ENCODE results near the gene VSX1. TPM values are rescaled to one million over a fixed set of nuclear protein-coding genes. Genes with fewer than 3 reads are reported as not detected.

Gene VSX1
- total RNA-seq (2014; rRNA removed; shearing (Covaris generic)) = not detected in 2 replicates

DNA sequence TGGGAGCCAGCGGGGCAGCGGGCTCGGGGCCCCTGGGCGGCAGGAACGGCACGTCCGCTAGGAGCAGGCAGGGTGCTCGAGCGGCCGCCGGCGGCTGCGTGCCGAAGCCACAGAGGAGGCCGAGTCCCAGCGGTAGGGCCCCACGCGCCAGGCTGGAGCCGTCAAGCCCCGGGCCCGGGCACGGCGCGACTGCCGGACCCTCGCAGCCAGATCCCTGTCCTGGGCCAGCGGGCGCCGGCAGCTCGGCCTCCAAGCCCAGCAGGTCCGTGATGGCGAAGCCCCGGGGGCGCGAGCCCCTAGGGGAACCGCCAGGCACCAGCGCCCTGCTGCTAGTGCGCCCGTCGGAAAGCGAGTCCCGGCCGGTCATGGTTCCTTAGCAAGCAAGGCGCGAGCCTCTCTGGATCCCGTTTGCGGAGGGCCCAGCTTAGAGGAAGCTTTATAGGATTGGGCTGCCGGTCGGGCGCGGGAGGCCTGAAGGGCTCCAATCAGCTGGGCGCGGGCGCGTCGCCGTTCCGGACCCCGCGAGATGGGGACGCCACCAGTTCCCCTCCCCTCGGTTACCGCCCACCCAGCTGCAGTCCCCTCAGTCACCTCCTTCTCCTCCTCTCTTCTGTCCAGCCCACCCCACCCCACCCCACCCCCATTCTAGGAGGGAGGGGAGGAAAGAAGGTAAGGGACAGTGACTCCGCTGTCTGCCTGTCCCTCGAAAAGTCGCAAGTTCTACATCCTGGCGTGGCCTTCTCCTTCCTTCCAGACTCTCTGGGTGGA lies at the start of gene VSX1:
VSX1 (minus strand) TSS at position 412 of the 768 bp plus-strand sequence; CDS start at position 367, 45 bp downstream.
- peaks cover 76% of the 10 kb centered on the region for H3K27me3 ChIP-seq (replicated peaks)
- peak in 1 of 2 experiments; percentile 41 for DNase-seq (ENCODE audit: low read depth in 1 of 2, low spot score in 2 of 2)
- peaks cover 19% of the 10 kb centered on the region for H3K4me1 ChIP-seq (replicated peaks)
- H3K36me3 ChIP-seq = no peaks in the 10 kb centered on the region
- no peak within 1 kb of the TSS for H3K27ac ChIP-seq
- H3K4me3 ChIP-seq = no peak within 1 kb of the TSS
- H3K9me3 ChIP-seq (replicated peaks) = peaks cover 18% of the 10 kb centered on the region

DNA sequence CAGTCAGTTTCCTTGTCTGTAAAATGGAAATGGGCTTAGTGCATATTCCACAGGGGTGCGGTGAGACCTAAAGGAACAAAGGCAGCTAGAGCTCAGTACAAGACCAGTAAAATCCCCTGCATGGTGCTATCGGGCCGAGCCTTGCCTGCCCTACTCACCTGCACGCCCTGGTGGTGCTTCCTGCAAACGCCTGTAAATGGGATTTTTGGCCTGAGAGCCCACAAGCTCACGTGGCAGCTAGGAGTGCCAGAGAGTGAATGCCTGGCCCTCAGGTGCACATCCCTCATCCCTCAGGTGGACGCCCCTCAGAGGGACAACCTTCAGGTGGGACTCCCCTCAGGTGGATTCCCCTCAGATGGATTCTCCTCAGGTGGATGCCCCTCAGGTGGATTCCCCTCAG lies 48.0 kb upstream of the VSX1 start:
- no peaks in the 10 kb centered on the region for H3K4me1 ChIP-seq (replicated peaks)
- H3K9me3 ChIP-seq (replicated peaks) = no peaks in the 10 kb centered on the region
- DNase-seq (ENCODE audit: low read depth in 1 of 2, low spot score in 2 of 2) = no peak
- H3K4me3 ChIP-seq = no peak overlapping the region
- no peak overlapping the region for H3K27ac ChIP-seq
- no peaks in the 10 kb centered on the region for H3K36me3 ChIP-seq
- no peaks in the 10 kb centered on the region for H3K27me3 ChIP-seq (replicated peaks)

DNA sequence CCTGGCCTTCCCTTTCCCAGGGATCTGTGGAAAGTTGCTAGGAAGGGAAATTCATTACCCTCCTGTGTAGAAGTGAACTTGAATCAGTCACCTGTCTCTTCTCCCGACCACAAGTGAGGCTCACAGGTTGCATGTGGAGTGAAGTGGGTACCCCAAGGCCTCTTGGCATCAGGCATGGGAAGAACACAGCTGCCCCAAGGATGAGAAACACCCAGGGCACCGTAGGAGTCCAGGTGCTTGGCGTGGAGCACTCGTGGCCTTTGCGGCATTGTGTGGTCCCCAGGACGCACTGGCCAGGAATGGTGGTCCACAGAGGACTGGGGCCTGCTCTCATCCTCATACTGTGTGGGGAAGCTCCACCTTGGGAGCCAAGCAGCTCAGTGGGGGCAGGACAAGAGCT lies 47.5 kb upstream of the VSX1 start:
- Histone ChIP-seq H3K4me1 (replicated peaks) (no peaks in the 10 kb centered on the region), H3K27ac (no peak overlapping the region), H3K4me3 (no peak overlapping the region), H3K36me3 (no peaks in the 10 kb centered on the region), H3K9me3 (replicated peaks) (no peaks in the 10 kb centered on the region), H3K27me3 (replicated peaks) (no peaks in the 10 kb centered on the region)
- DNase-seq (ENCODE audit: low read depth in 1 of 2, low spot score in 2 of 2) = no peak

DNA sequence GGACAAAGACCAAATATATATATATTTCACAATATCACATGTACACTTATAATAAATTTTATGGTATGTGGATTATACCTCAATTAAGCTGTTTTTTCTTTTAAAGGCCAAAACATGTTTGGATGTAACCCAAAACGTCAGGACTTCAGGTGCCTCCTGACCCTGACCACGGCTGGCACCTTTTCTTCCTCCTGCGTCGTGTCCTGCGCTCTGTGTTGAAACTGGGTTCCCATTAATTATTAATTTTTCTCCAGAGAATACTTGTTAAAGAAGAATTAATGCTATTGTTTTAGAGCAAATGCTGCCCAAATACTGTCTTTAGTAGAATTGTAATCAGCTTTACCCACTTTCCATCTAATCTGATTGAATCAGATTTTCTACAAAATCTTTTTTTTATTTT lies 46.7 kb upstream of the VSX1 start:
- no peaks in the 10 kb centered on the region for H3K27me3 ChIP-seq (replicated peaks)
- H3K9me3 ChIP-seq (replicated peaks) = no peaks in the 10 kb centered on the region
- H3K36me3 ChIP-seq = no peaks in the 10 kb centered on the region
- H3K4me3 ChIP-seq = no peak overlapping the region
- no peaks in the 10 kb centered on the region for H3K4me1 ChIP-seq (replicated peaks)
- no peak for DNase-seq (ENCODE audit: low read depth in 1 of 2, low spot score in 2 of 2)
- no peak overlapping the region for H3K27ac ChIP-seq

DNA sequence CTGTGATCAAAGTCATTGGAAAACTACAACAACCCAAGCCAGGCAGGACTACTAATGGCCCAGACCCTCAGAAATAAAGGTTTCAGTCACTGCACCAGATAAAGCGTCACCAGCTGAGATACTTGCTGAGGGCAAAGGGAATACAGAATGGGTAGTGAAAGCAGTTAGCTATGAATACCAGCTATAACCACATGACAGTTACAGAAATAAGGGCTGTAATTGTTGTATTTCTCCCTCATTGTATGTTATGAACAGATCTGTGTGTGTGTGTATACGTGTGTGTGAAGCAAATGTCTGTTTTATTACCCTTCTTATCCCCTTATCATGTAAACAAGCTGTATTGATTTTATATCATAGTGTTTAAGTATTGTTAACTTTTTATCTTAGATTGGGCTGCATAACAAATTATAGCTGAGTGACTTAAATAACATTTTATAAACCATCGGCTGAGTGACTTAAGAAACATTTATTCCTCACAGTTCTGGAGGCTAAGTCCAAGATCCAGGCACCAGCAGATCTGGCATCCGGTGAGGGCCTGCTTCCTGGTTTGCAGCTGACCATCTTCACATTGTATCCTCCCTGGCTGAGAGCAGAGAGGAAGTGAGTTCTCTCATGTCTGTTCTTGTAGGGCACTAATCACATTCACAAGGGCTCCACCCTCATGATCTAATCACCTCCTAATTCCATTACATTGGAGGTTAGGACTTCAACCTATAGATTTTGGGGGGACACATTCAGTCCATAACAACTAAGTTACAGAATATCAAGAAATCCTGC lies 46.0 kb upstream of the VSX1 start:
- no peak overlapping the region for H3K4me3 ChIP-seq
- H3K9me3 ChIP-seq (replicated peaks) = no peaks in the 10 kb centered on the region
- no peaks in the 10 kb centered on the region for H3K4me1 ChIP-seq (replicated peaks)
- H3K27me3 ChIP-seq (replicated peaks) = no peaks in the 10 kb centered on the region
- no peak for DNase-seq (ENCODE audit: low read depth in 1 of 2, low spot score in 2 of 2)
- H3K27ac ChIP-seq = no peak overlapping the region
- H3K36me3 ChIP-seq = no peaks in the 10 kb centered on the region

DNA sequence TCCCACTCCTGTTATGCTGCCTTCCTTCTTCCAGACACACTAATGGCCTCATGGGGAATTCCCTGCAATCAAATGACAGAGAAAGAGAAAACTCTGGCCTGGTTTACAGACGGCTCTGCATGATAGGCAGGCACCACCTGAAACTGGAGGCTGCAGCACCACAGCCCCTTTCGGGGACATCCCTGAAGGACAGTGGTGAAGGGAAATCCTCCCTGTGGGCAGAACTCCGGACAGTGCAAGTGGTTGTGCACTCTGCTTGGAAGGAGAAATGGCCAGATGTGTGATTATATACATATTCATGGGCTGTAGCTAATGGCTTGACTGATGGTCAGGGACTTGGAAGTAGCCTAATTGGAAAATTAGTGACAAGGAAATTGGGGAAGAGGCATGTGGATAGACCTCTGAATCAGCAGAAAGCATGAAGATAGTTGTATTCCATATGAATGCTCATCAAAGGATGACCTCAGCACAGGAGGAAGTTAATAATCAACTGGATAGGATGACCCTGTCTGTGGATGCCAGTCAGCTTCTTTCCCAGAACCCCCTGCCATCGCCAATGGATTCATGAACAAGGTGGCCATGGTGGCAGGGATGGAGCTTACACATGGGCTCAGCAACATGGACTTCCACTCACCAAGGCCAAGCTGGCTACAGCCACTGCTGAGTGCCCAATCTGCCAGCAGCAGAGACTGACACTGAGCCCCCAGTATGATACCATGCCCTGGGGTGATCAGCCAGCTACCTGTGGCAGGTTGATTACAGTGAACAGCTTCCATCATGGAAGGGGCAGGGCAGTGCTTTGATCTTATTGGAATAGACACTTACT lies 44.5 kb upstream of the VSX1 start:
- Histone ChIP-seq H3K4me3 (no peak overlapping the region), H3K4me1 (replicated peaks) (peaks cover 6% of the 10 kb centered on the region; the same call in 1 of the 2 replicates), H3K27ac (no peak overlapping the region), H3K9me3 (replicated peaks) (no peaks in the 10 kb centered on the region), H3K27me3 (replicated peaks) (no peaks in the 10 kb centered on the region), H3K36me3 (no peaks in the 10 kb centered on the region)
- DNase-seq (ENCODE audit: low read depth in 1 of 2, low spot score in 2 of 2) = no peak

DNA sequence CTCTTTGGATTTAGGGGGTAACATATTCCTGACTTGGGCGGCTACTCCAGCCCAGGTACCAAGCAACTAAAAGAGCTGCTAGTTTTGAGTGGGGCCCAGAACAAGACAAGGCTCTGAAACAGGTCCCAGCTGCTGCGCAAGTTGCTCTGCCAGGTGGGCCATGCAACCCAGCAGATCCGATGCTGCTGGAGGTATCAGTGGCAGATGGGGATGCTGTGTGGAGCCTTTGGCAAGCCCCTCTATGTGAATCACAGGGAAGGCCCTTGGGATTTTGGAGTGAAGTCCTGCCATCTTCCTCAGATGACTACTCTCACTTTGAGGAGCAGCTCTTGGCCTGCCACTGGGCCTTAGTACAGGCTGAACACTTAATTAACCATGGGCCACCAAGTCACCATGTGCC lies 43.7 kb upstream of the VSX1 start:
- DNase-seq (ENCODE audit: low read depth in 1 of 2, low spot score in 2 of 2) = no peak
- H3K4me3 ChIP-seq = no peak overlapping the region
- H3K27me3 ChIP-seq (replicated peaks) = no peaks in the 10 kb centered on the region
- no peaks in the 10 kb centered on the region for H3K9me3 ChIP-seq (replicated peaks)
- no peaks in the 10 kb centered on the region for H3K36me3 ChIP-seq
- peaks cover 6% of the 10 kb centered on the region; the same call in 1 of the 2 replicates for H3K4me1 ChIP-seq (replicated peaks)
- no peak overlapping the region for H3K27ac ChIP-seq

DNA sequence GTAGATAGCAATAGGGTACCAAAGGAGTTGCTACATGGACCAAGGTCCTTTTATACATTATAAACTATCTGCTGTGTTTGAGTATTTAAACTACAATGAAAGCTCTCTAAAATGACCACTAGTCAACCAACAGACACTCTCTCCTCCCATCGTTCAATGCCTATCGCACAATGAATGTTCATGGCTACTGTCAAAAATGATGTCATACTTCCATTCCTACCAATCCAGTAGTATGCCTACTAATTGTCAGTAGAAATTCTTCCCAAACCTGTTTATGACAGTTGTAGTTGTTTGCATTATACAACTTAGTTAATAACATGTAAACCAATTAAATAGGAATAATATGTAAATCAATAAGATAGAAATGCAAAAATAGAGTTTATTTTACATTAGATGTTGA lies 39.0 kb upstream of the VSX1 start:
- no peaks in the 10 kb centered on the region for H3K9me3 ChIP-seq (replicated peaks)
- no peaks in the 10 kb centered on the region for H3K36me3 ChIP-seq
- H3K27me3 ChIP-seq (replicated peaks) = no peaks in the 10 kb centered on the region
- H3K27ac ChIP-seq = no peak overlapping the region
- no peak for DNase-seq (ENCODE audit: low read depth in 1 of 2, low spot score in 2 of 2)
- peaks cover 8% of the 10 kb centered on the region for H3K4me1 ChIP-seq (replicated peaks)
- no peak overlapping the region for H3K4me3 ChIP-seq

DNA sequence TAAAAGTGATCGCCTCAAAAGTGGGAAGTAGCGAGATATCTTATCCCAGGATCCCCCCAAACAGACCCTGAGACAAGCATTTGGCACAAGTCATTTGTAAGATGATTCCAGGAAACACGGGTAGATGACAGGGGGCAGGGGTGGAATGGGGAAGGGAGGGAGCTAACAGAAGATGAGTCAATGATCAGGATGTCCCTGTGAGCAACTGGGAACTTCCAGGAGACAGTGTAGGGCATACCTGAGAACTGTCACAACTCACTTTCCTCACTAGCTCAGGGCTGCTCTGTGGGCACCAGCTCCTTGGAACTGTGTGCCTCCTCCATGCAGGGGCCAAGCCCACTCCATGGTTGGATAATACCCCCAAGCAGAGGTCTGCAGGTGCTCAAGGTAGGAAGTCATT lies 38.5 kb upstream of the VSX1 start:
- DNase-seq (ENCODE audit: low read depth in 1 of 2, low spot score in 2 of 2) = no peak
- Histone ChIP-seq H3K27ac (no peak overlapping the region), H3K4me1 (replicated peaks) (peaks cover 12% of the 10 kb centered on the region), H3K27me3 (replicated peaks) (no peaks in the 10 kb centered on the region), H3K9me3 (replicated peaks) (no peaks in the 10 kb centered on the region), H3K36me3 (no peaks in the 10 kb centered on the region), H3K4me3 (no peak overlapping the region)

DNA sequence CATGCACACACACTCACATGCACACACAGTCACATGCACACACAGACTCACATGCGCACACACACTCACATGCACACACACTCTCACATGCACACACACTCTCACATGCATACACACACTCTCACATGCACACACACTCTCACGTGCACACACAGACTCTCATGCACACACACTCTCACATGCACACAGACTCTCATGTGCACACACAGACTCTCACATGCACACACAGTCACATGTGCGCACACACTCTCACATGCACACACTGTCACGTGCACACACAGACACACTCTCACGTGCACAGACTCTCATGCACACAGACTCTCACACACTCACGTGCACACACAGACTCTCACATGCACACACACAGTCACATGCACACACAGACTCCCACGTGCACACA lies 36.6 kb upstream of the VSX1 start:
- H3K4me3 ChIP-seq = no peak overlapping the region
- H3K4me1 ChIP-seq (replicated peaks) = peaks cover 19% of the 10 kb centered on the region
- H3K27me3 ChIP-seq (replicated peaks) = no peaks in the 10 kb centered on the region
- no peaks in the 10 kb centered on the region for H3K36me3 ChIP-seq
- H3K9me3 ChIP-seq (replicated peaks) = no peaks in the 10 kb centered on the region
- DNase-seq (ENCODE audit: low read depth in 1 of 2, low spot score in 2 of 2) = no peak
- H3K27ac ChIP-seq = no peak overlapping the region

DNA sequence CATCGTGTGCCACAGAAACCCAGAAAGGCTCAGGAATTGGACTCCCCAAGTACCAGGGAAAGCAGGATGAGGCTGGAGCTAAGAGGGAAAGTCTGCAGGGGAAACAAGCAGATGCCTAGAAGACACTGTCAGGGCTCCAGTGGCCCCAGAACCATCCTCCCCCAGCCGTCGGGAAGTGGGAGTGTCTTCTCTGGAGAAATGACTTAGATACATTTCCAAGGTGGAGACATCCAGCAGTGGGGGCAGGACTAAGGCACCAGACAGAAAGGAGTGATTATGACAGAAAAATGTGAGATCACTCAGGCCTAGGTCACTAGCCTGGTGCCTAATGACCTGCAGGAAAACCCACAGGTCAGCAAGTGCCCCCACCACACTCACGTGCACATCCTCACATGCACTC lies 36.0 kb upstream of the VSX1 start:
- no peak for DNase-seq (ENCODE audit: low read depth in 1 of 2, low spot score in 2 of 2)
- Histone ChIP-seq H3K9me3 (replicated peaks) (no peaks in the 10 kb centered on the region), H3K36me3 (no peaks in the 10 kb centered on the region)

DNA sequence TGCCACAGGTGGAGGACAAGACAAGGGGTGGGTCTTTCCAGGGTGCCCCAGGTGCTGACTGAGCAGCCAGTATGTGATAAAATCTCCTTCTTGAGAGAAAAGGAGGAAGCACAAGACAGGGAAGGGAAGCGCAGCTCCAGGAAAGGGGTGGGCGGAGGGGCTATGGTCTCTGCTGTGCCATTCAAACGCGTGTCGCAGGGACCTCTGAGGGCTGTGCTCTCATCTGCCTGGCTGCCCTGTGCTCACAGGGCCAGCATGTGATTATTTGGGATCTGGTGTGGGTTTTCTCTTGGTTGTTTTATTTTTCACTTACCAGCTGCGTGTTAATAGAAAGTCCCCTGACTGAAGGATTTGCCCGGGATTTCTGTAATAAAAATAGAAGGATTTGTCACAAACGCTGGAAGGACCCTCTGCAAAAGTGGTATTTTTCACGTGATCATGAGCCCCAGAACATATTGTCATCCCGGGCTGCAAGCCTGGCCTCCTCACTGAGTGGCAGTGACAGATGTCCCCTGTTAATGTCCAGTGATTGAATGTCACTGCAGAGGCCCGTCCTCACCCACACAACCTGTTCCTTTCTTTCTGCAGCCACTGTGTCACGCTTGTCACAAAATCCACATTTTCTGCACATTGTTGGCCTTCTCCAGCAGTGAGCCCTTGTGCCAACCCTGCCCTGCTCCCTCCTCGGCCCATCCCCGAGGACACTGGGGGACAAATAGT lies 35.0 kb upstream of the VSX1 start:
- no peak for DNase-seq (ENCODE audit: low read depth in 1 of 2, low spot score in 2 of 2)
- no peak overlapping the region for H3K4me3 ChIP-seq
- H3K9me3 ChIP-seq (replicated peaks) = no peaks in the 10 kb centered on the region
- no peaks in the 10 kb centered on the region for H3K36me3 ChIP-seq
- no peaks in the 10 kb centered on the region for H3K27me3 ChIP-seq (replicated peaks)
- peaks cover 16% of the 10 kb centered on the region for H3K4me1 ChIP-seq (replicated peaks)
- H3K27ac ChIP-seq = no peak overlapping the region

More for the DNA sequence above, 36.0 kb upstream of the VSX1 start:
- Histone ChIP-seq H3K4me3 (no peak overlapping the region), H3K27ac (no peak overlapping the region), H3K4me1 (replicated peaks) (peaks cover 19% of the 10 kb centered on the region), H3K27me3 (replicated peaks) (no peaks in the 10 kb centered on the region)

DNA sequence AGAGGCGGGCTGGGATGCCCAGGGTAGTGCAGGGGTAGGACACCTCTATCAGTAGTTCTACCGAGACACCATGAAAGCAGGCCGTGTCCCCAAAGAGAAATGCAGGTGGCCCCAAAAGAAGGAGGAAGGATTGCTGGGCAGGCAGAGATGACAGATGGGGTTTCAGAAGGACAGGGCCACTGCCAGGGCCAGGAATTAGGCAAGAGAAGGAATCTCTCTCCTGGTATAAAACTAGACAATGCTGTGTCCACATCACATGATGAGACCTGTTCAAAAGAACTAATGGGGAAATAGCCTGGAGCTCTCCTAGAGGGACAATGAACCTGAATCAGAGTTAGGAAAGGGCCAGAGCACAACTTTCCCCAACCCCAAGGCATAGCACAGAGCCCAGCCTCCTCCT lies 21.6 kb upstream of the VSX1 start:
- DNase-seq (ENCODE audit: low read depth in 1 of 2, low spot score in 2 of 2) = no peak
- peaks cover 12% of the 10 kb centered on the region for H3K4me1 ChIP-seq (replicated peaks)
- H3K4me3 ChIP-seq = no peak overlapping the region
- H3K27ac ChIP-seq = no peak overlapping the region
- no peaks in the 10 kb centered on the region for H3K27me3 ChIP-seq (replicated peaks)
- no peaks in the 10 kb centered on the region for H3K36me3 ChIP-seq
- H3K9me3 ChIP-seq (replicated peaks) = no peaks in the 10 kb centered on the region
